Gastrocnemius medialis (tissue), 4 donors: ENCODE results near the gene ADGRF4. TPM values are rescaled to one million over a fixed set of nuclear protein-coding genes. Genes with fewer than 3 reads are reported as not detected.

Experiments
- ATAC-seq, 2 donors: fragments of 150-250 bp; one replicate each; pipeline ENCODE4 v1.9.1; 2016
- DNase-seq, 2 donors: peaks; one replicate each; pipeline ENCODE4 v3.0.0-alpha.2; 2019
- H3K27ac ChIP-seq, 4 donors: fragments of 200-600 bp; sonication (generic); 1 replicate in 1 of 4; 2 replicates in 3 of 4; pipeline ENCODE4 v1.5.1; 2016 to 2018; ENCODE audit warnings: mild to moderate bottlenecking in 2 of 4, moderate library complexity in 1 of 4
- H3K27me3 ChIP-seq, 3 donors: fragments of 200-600 bp; sonication (generic) in 2 of 3; 1 replicate in 1 of 3; 2 replicates in 2 of 3; pipeline versions ENCODE4 v1.5.1 to v1.6.0; 2016 to 2019; ENCODE audit warnings: mild to moderate bottlenecking in 1 of 3, moderate library complexity in 1 of 3
- H3K36me3 ChIP-seq, 2 donors: fragments of 200-600 bp; sonication (generic) in 1 of 2; one replicate each; pipeline ENCODE4 v1.5.1; 2017 to 2018
- H3K4me1 ChIP-seq, 2 donors: fragments of 200-600 bp; sonication (generic) in 1 of 2; one replicate each; pipeline ENCODE4 v1.5.1; 2016 to 2017; ENCODE audit warnings: mild to moderate bottlenecking in 2 of 2
- H3K4me3 ChIP-seq, 4 donors: fragments of 200-600 bp; sonication (generic) in 3 of 4; 1 replicate in 1 of 4; 2 replicates in 3 of 4; pipeline ENCODE4 v1.5.1; 2016 to 2019; ENCODE audit warnings: mild to moderate bottlenecking in 2 of 4
- H3K9me3 ChIP-seq, 3 donors: fragments of 200-600 bp; sonication (generic) in 2 of 3; 1 replicate in 1 of 3; 2 replicates in 2 of 3; pipeline ENCODE4 v1.5.1; 2016 to 2019
- CTCF ChIP-seq, 5 experiments: fragments of 450-650 bp in 3 of 5; fragments of 200-600 bp in 2 of 5; sonication (generic) in 2 of 5; IDR thresholded peaks in 4 of 5; conservative IDR thresholded peaks in 1 of 5; 1 replicate in 4 of 5; 2 replicates in 1 of 5; pipeline ENCODE4 v1.5.1; 2016 to 2019; ENCODE audit warnings: antibody characterized with exemption in 5 of 5, mild to moderate bottlenecking in 3 of 5, moderate library complexity in 3 of 5
- POLR2A ChIP-seq, 2 donors: fragments of 450-650 bp; IDR thresholded peaks; one replicate each; pipeline ENCODE4 v1.6.1; 2017; ENCODE audit warnings: antibody characterized with exemption in 2 of 2, mild to moderate bottlenecking in 2 of 2, moderate library complexity in 2 of 2
- in situ Hi-C, 4 donors: fragments of 200-750 bp; cut with MboI; loops; one replicate each; pipeline versions ENCODE4 v1.15.0 to v1.8.0; 2017; ENCODE audit warnings: low sequenced_read_pairs in 4 of 4
- intact Hi-C: fragments of 100-400 bp; cut with DNase I; formaldehyde crosslinking; loops from one replicate; pipeline ENCODE4 v1.15.1; 2023; ENCODE audit warnings: low total_unique reads
- total RNA-seq, 4 donors: library from RNA; depleted of rRNA; stranded (reverse); fragments of >200 nt; gene quantifications; one replicate each; pipeline versions ENCODE4 v1.1.0 to v1.2.3, GENCODE V29; 2016

The ADGRF4 gene
- under 1 TPM in 1 of 4 donors, not detected in 3; 0.07 TPM for total RNA-seq

- DNase-seq (no peak), ATAC-seq (no peak)
- TF ChIP-seq POLR2A (IDR thresholded peaks at IDR 0.05): no peak
- no peak for TF ChIP-seq CTCF (IDR thresholded peaks at IDR 0.05 in 4 of 5, conservative IDR thresholded peaks at IDR 0.05 in 1 of 5)
- intact Hi-C loops (no loop called here), in situ Hi-C loops (no loop called here)
- H3K27me3 ChIP-seq: no peaks in the 10 kb centered on the region
- H3K4me3 ChIP-seq: no peak within 1 kb of the TSS
- no peaks in the 10 kb centered on the region for H3K9me3 ChIP-seq
- no peaks in the 10 kb centered on the region for H3K36me3 ChIP-seq
- no peak within 1 kb of the TSS for H3K27ac ChIP-seq
- H3K4me1 ChIP-seq: no peaks in the 10 kb centered on the region
Observed at GRCh38 chr6:47698342-47698787, at the start of gene ADGRF4. Gene ADGRF4 (plus strand): TSS chr6:47698580. CDS start chr6:47707246, 8,666 bp downstream.

- Histone ChIP-seq H3K4me3 (peak overlapping the region in 3 of 4 donors; percentile 0 to 8 (median 7)), H3K27me3 (no peaks in the 10 kb centered on the region), H3K27ac (peak overlapping the region; percentile 24 to 51 (median 47)), H3K4me1 (peaks cover 11 to 28% of the 10 kb centered on the region in 2 donors), H3K9me3 (no peaks in the 10 kb centered on the region), H3K36me3 (no peaks in the 10 kb centered on the region)
- ATAC-seq (peak; percentile 31 to 62), DNase-seq (no peak)
- TF ChIP-seq CTCF (IDR thresholded peaks at IDR 0.05 in 4 of 5, conservative IDR thresholded peaks at IDR 0.05 in 1 of 5) (no peak), POLR2A (IDR thresholded peaks at IDR 0.05) (no peak)
- intact Hi-C loops (no loop called here), in situ Hi-C loops (no loop called here)
Observed at GRCh38 chr6:47650553-47651432, 47.6 kb upstream of the ADGRF4 start.

- Histone ChIP-seq H3K4me1 (peaks cover 11 to 28% of the 10 kb centered on the region in 2 donors), H3K27ac (peak overlapping the region; percentile 24 to 51 (median 47)), H3K4me3 (peak overlapping the region in 3 of 4 donors; percentile 0 to 8 (median 7)), H3K36me3 (no peaks in the 10 kb centered on the region), H3K9me3 (no peaks in the 10 kb centered on the region), H3K27me3 (no peaks in the 10 kb centered on the region)
- in situ Hi-C loops: no loop called here
- intact Hi-C loops: no loop called here
- TF ChIP-seq CTCF (IDR thresholded peaks at IDR 0.05 in 4 of 5, conservative IDR thresholded peaks at IDR 0.05 in 1 of 5): no peak
- no peak for TF ChIP-seq POLR2A (IDR thresholded peaks at IDR 0.05)
- peak; percentile 59 to 63 for ATAC-seq
- no peak for DNase-seq
Observed at GRCh38 chr6:47651505-47651944, 46.9 kb upstream of the ADGRF4 start.

- in situ Hi-C loops: no loop called here
- Histone ChIP-seq H3K4me3 (no peak overlapping the region), H3K27ac (no peak overlapping the region), H3K9me3 (no peaks in the 10 kb centered on the region), H3K4me1 (peaks cover 11 to 20% of the 10 kb centered on the region in 2 donors), H3K27me3 (no peaks in the 10 kb centered on the region), H3K36me3 (no peaks in the 10 kb centered on the region)
- no peak for ATAC-seq
- DNase-seq: no peak
- intact Hi-C loops: no loop called here
- TF ChIP-seq POLR2A (IDR thresholded peaks at IDR 0.05) (no peak), CTCF (IDR thresholded peaks at IDR 0.05 in 4 of 5, conservative IDR thresholded peaks at IDR 0.05 in 1 of 5) (no peak)
Observed at GRCh38 chr6:47653706-47654105, 44.7 kb upstream of the ADGRF4 start.
